LHCN-M2 (cell line): Measurements from ENCODE around the gene BANF1. TPM values are rescaled to one million over a fixed set of nuclear protein-coding genes. Genes with fewer than 3 reads are reported as not detected.
"Not testable (repeated sequence)": the region's sequence is repeated elsewhere in the genome, so short reads cannot be mapped to it uniquely, and the experiment has no call there.

Experiments
- DNase-seq: peaks from one replicate; pipeline ENCODE4 v3.0.0-alpha.2; 2012; ENCODE audit warnings: low read depth
- total RNA-seq: library from RNA; depleted of rRNA; stranded (reverse); fragments of >200 nt; gene quantifications from 2 replicates; pipeline ENCODE4 v1.2.3, GENCODE V29; 2014

Gene BANF1
- total RNA-seq, 1 experiment from 2014 or later: 67.8 TPM

DNA sequence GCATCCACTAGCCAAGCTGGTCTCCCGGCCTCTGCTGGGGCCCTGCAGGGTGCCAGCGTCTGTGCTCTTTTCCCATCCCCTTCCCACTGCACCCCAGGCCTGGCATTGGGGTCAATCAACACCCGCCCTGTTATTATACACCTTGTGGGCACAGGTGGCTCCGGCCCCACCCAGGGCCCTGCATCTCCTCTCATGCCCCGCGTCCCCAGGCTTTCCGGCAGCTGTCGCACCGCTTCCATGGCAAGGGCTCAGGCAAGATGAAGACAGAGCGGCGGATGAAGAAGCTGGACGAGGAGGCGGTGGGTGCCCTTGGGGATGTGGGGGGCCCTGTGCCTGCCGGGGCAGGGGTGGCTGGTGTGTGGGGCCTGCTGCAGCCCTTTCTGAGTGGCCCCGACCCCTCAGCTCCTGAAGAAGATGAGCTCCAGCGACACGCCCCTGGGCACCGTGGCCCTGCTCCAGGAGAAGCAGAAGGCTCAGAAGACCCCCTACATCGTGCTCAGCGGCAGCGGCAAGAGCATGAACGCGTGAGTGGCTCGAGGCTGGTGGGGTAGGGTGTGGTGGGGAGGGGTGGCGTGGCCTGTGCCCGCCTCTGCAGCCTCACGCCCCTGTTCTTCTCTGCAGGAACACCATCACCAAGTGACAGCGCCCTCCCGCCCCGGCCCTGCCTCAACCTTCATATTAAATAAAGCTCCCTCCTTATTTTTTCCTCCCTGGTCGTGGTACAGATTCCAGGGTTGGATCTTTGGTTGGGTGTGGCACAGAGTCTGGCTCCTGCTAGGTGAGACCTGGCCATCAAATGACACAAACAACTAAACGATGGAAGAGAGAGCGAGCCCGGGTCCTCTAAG, 23.7 kb upstream of the BANF1 start:
- no peak for DNase-seq

DNA sequence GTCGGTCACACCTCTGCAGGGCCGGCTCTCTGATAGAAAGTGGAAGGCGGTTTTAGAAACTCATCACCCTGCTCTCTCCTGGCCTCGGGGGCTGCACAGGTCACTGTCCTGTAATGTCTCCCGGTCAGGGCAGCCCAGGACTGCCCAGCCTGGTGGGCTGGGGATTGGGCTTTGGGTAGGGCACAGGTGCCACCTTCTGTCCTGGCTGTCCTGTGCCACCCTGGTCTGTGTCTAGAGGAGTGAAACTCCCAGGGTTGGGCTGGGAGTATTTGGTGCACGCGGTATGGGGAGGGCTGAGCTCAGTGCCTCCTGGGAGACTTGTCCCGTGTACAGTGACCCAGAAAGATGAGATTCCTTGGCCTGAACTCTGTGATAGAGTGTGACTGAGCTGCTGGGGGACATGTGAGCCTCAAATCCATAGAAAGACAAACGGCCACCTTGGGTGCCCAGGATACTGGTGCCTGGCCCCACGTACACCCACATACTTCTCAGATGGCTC, 23.0 kb upstream of the BANF1 start:
- DNase-seq: no peak

DNA sequence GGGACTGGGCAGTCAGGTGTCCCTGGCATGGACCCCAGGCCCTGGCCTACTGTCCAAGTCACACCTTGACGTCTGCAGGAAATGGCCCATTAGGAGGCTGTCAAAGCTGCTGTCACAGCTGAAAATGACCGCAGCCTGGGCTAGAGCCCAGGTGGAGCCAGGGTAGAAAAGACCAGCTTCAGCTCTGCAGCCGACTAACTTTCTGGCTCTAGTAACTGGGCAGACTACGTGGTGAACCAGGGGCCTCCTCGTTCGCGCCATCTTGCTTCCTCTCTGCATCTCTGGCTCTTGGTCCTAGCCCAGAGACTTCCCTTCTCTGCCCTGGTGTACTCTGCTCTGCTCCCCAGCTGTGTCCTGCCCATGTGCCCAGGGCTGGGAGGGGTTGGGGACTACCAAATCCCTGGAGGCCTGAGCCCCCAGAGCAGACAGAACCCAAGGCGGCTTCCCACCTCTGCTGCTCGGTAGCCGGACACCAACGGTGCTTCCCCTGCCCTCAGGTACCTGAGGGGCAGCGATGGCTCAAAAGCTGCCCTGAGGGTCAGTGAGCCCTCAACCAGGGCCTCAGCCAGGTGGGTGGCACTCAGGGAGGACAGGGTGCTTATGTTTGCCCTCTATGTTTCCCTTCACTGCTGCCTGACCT, 21.1 kb upstream of the BANF1 start:
- DNase-seq: no peak

DNA sequence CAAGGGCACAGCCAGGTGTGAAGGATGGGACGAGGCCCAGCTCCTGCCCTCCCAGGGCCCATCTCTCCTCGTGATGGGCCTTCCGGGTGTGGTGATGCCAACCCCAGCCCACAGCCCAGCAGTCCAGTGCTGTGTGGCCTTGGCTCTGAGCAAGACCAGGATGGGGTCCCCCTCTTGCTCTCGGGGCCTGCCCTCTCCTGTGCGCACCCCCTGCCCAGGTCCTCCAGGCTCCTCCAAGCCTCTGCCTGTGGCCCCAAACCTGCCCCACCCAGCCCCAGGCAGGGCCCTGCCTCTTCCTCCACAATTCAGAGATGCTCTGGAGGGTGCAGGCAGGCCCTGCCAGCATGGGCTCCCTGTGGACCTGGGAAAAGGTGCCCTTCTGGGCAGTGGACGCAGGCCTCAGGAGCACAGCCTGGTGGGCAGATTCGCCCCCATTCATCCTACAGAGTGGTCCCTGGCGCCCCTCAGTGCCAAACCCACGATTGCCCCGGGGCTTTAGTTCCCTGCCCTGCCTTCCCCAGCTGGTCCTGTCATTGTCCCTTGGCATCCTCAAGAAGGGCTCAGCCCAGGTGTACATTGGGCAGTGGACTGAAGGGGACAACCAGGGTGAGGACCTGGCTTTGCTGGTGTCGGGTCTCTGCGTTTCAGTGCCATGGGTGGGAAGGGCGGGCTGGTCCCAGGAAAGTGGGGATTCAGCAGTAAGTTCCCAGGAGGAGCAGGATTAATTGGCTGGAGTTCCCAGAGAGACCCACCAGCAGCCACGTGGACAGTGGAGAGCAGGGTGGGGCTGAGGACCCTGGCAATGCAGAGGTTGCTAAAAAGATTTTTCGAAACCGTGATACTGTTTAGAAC, 20.1 kb upstream of the BANF1 start:
- DNase-seq: no peak

DNA sequence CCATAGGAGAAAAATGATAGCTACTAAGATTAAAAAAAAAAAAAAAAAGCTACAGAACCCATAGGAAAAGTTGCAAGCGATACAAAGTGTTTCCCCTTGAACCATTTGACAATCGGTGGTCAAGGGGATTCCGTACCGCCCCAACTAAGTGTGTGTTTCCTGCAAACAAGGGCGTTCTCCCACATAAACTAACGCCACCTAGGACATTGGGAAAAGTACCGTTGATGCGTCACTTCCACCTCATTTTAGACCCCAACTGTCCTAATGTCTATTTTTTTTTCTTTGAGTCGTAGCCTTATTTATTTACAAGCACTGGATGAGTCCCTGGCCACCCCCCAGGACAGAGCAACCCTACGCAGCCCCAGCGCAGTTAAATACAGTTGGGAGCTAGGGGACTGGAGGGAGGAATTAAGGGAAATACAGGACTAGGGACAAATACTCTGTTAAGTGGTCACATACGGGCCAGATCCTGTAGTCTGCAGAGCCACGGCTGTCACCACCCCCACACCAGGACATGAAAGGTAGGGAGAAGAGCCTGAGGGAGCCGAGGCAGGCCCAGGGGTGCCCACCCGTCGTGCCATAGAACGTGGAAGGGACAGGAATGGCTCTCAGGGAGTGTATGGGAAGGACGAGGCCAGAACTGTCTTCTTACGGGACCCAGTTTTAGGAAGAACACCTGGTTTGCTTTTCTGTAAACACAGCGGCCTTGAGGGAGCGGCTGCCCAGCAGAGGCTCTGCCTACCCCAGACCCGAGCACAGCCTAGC, 19.3 kb upstream of the BANF1 start:
- no peak for DNase-seq

DNA sequence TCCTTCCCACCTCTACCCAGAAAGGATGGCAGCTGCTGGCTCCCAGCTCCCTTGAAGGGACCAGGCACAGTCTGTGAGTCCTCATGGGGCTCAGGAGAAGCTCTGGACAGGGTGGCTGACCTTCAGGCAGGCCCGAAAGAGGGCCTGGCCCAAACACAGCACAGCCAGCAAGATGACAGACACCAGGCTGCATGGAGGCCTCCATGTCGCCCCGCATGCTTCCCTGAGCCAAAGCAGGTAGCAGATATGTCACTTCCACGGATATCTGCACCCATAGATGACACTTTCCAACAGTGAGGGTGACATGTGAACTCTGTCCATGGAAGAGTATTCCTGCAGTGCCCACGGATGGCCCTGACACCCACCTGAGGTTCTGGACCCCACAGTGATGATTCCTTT, 18.7 kb upstream of the BANF1 start:
- no peak for DNase-seq

DNA sequence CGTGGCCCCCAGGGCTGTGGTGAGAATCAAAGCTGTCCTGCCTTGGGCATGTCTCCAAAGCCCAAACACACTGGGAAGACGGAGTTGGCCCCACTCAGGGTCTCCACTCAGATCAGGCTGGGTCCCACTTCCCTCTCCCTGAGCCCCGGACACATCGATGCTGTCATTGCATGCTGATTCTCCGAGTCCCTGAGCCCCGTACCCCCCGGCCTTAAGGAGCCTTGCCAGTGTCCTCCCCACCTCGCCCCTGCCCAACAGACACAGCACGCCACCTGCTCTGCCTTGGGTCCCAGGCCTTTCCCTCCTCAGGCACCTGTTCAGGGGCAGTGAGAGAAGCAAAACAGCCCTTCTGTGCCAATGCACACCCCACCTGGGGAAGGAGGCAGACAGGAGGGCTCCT, 15.0 kb upstream of the BANF1 start:
- DNase-seq: no peak

DNA sequence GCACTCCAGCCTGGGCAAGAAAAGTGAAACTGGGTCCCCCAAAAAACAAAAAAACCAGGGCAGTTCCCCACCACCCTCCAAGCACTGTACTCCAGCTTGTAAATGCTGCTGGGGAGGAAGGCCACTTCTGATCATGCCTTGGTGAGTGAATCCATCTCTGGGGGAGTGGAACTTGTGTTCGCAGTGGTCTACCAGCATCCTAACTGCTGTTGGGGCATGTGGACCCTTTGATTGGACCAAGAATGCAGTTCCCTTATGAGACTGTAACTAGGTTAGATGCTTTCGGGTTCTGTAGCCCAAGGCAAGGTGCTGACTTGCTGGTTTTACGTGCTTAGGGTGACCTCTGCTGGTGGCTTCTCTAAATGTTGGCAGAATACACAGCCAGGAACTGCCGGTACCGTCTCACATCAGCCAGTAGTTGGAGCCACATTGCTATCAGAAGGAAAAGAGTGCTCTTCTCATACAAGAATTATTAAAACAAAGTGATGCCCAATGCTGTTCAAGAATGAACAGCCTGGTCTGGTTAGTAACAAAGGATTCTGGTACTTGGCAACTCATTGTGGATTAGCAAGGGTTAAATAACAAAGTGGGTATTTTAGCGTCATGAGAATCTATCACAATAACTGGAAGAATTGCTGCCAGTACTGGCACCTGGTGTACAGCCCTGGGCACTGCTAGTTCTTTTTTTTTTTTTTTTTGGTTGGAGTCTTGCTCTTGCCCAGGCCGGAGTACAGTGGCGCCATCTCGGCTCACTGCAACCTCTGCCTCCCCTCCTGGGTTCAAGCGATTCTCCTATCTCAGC, 13.3 kb upstream of the BANF1 start:
- DNase-seq: peak; percentile 94

DNA sequence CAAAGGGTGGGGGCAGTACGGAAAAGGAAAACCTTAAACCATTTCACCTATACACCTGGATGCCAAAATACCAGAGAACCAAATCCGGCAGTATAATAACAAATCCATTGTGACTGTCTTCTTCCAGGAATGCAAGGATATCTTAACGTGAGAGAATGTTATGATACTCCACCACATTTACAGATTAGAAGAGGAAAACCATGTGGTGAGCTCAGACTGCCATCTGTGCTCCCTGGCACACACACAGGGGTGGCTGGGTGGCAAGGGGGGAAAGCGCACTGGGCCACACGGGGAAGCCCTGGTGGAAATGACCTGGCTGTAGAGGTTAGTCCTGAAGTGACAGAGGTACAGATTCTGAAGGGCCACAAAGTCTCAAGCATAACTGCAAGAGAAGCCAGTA, 10.2 kb upstream of the BANF1 start:
- DNase-seq: no peak

DNA sequence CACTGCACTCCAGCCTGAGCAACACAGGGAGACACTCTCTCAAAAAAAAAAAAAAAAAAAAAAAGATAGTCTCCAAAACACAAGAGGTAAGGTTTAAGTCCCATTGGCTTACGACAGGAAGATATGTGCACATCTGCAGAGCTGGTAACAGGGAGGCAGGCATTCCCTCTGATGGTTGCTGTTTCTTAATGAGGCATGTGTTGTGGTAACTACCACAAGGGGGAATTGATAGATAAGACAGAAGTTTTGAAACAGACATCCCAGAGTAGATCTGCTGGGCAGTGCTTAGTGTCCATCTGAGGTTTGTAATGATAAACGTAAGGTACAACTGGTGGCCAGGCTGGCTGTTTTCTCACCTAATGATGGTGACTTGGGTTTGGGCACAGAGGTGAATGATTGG, 5.0 kb upstream of the BANF1 start:
- DNase-seq: no peak

DNA sequence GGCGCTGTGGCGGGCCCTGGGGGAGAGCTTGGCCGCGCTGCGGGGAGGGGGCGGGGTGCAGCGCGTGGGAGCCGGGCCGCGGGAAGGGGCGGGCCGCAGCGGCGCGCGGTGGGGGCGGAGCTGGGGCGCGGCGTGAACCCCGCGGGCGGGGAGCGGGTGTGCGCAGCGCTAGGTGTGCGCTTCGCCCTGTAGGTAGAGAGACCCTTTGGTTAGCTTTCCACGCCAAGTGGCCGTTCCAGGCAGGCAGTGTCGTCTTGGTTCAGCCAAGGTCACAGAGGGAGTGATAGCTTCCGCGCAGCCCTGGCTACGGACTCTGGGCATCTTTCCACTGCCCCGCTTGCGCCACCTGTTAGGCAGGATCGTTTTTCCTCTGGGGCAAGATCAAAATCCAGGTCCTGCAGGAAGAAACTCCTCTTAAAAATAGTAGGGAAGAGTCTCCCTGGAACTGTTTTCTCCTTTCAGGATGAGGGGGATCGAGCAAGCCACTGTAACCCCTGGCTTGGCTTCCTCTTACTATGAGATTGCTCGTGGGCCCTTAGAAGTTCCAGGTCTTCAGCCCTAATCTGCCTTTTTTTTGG, 434 bp downstream of the BANF1 start:
- DNase-seq: peak; percentile 61

DNA sequence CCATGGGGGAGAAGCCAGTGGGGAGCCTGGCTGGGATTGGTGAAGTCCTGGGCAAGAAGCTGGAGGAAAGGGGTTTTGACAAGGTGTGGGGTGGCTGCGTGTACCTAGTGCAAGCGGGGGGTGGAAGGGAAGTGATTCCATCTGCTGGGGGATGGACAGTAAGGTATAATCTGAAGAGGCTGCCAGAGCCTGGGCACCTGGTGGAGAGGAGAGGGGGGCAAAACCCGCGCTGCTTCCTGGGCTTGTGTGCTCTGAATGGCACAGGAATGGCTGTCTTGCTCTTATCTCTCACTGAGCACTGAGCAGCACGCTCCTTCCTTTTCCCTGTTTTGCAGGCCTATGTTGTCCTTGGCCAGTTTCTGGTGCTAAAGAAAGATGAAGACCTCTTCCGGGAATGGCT, 988 bp downstream of the BANF1 start:
- DNase-seq: no peak

DNA sequence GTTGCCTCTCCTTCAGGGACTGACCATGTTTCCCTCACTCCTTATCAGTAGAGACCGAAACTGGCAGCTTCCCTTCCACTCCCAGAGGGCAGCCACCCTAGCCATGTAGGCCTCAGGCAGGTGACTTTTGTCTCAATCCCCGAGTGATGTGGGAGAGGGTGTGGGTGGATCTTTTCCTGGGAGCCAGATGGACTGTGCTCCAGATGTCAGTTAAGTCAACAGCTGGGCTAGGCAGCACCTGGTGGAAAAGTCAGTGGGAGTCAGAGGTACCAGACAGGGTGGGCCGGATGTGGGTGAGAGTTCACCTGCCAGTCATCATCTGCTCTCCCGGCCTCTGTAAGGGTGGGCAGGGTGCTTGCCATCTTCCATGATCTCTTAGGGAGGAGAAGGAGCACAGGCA, 1.9 kb downstream of the BANF1 start:
- peak; percentile 63 for DNase-seq

DNA sequence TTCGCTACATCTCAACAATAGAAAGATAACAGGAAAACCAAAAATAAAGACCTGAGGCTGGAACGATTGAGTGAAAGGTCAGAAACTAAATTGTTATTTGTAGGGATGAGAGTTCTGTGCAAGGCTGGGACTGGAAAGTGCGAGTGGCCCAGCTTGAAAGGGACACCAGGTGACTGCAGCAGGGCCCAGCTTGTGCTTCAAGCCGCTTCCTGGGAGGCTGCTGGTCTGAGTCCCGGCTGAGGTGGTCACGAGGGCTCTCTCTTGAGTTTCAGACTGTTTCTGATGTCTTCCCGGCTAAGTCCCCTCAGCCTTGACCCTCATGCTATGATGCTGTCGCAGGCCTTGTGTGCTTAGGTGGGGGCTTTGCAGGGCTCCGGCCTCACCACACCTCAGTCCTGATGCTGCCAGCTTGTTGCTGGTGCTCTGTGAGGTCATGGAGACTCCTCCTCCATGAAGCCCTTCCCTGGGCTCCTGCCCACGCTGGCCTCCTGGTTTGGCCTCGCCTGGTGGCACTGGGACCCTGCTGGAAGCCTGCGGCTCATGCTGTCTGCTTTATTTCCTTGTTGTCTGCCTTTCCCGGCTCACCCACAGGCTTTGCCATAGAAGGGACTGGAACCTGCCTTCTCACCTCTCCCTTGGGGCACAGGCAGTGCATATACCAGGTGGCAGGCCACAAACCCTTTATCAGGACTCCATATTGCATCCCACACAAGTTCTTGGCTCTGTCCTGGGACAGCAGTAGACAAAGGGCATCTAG, 4.0 kb downstream of the BANF1 start:
- no peak for DNase-seq

DNA sequence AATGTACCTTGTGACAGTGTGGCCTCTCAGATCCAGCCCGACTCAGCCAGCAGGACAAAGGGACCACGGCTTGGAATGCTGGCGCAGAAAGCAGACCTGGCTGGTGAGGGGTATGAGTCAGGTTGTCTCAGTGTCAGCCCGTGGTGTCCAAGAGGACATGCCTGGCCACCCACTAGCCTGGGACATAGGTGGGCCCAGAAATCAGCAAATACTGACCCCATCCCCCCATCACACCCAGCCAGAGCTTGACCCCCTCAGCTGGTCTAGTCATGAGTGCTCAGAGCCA, 4.5 kb downstream of the BANF1 start:
- no peak for DNase-seq

DNA sequence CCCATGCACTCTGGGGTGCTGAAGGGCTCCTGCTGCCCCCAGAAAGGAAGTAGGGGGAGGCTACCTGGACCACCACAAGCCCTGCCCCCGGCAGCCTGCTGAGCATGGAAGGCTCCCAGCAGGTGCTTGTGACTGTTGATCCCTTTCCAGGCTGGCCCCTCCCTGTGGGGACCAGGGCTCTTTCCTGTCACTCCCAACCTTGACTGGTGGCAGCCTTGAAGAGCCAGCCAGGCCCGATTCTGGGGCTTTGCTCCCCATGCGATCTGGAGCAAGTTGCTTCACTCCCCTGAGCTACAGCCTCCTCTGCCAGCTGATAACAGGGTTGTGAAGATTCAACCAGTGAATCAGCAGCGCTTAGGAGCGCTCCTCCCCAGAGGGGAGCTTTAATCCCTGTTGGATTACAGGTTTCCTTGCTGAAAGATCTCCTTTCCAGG, 4.9 kb downstream of the BANF1 start:
- no peak for DNase-seq

DNA sequence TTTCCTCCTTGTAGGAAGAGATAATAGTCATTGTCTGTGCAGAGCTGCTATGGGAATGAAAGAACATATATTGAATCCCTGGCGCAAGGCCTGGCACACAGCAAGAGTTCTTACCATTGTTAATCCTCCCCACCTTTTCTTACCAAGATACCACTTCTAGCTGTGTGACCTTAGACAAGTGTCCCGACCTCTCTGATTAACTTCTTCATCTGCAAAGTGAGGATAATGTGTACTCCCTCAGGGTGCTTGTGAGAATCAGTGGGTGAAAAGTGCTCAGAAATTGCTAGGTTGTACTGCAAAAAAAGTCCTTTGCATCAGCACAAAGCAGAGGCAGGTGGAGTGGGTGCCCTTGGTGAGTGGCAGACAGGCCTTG, 5.8 kb downstream of the BANF1 start:
- DNase-seq: no peak

DNA sequence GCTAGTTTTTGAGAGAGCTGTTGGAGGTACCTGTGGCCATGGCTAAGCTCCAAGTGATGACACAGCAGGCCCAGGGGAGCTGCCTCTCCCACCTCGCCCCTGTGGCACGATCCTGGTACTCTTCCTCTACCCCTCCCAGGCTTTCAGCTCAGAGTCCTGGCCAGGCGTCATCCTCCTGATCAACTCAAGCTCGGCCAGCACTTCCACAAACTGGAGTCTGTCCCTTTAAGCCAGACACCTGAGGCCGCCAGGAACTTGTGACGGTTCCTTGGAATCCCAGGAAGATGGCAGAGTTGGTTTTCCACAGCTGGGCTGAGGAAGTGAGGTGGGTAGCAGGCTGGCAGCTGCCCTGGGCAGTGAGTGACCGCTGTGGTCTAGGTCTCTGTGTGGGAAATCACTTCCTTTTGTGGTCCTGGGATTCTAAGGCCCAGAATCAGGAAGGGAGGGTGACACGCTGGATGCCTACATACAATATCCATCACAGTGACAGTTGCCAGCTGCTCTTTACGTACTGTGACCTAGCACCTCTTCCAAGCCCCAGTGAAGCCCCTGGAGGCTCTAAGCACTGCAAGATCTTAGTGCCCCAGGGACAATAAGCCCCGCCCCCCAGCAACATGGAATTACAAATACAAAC, 6.3 kb downstream of the BANF1 start:
- DNase-seq: peak; percentile 96

DNA sequence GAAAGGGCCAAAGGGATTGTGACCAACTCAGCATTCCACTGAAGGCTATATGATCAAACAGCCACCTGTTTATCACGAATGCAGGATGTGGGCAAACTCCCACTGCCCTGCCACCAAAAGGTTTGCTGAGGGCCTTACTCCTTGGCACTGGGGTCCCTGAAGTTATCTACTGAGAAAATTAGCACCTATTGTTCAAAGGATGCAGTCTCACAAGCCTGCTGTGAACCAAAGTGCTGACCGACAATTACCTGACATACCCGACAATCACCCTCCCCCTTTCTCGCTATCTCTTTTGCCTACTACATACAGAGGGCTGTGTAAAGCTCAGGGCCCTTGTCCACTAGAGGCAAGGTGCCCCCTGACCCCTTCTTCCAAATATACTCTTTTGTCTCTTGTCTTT, 7.7 kb downstream of the BANF1 start:
- DNase-seq: not testable (repeated sequence)
